Nephron (organoid): Measurements from ENCODE around the gene SOWAHA.

Experiments
- H3K27ac Mint-ChIP-seq, 3 experiments: 2 replicates each; pipeline ENCODE4 v1.8.0; 2020; ENCODE audit warnings: mixed read lengths in 3 of 3, mild to moderate bottlenecking in 2 of 3, moderate library complexity in 1 of 3
- H3K27me3 Mint-ChIP-seq: 2 replicates; pipeline ENCODE4 v1.8.0; 2021; ENCODE audit warnings: low read depth, mild to moderate bottlenecking, moderate library complexity, mixed read lengths
- H3K36me3 Mint-ChIP-seq: 2 replicates; pipeline ENCODE4 v1.8.0; 2020; ENCODE audit warnings: low read depth, mixed read lengths
- H3K4me1 Mint-ChIP-seq: 2 replicates; pipeline ENCODE4 v1.8.0; 2020; ENCODE audit warnings: mixed read lengths
- H3K4me3 Mint-ChIP-seq, 3 experiments: 2 replicates each; pipeline ENCODE4 v1.8.0; 2020; ENCODE audit warnings: mild to moderate bottlenecking in 3 of 3, mixed read lengths in 3 of 3, moderate library complexity in 2 of 3
- H3K9me3 Mint-ChIP-seq: 2 replicates; pipeline ENCODE4 v1.8.0; 2020; ENCODE audit warnings: mixed read lengths
- TF ChIP-seq, protein P1 (sequence below), 3 experiments: fragments of 200-600 bp; sonication (generic); IDR thresholded peaks; one replicate each; pipeline ENCODE4 v1.5.0; 2021; ENCODE audit warnings: antibody characterized with exemption in 3 of 3; ENCODE audit not compliant: unreplicated experiment in 3 of 3

Gene SOWAHA

DNA sequence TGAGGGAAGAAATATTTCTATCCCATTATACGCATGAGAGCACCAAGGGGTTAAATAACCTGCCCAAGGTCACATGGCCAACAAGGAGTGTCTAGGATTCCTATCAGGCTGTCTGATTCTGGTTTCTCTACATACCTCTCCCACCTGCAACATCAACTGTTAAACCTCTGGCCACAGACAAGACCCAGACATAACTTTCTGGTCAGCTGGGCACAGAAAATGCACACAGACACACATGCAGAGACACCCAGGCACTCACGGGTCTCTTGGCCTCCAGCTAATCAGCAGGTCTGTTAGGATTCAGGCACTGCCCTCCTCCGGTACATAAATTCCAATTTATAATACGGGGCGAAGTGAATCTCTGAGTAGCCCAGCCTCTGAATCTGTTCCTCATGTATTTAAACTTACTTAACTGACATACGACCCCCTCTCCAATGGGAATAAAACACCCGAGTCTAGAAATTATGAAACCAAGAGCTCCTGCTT lies 37.6 kb upstream of the SOWAHA start:
- Mint-ChIP-seq H3K9me3 (no peaks in the 10 kb centered on the region), H3K27me3 (peaks cover 7% of the 10 kb centered on the region), H3K27ac (peak overlapping the region; percentile 75 to 87 (median 77)), H3K4me1 (peaks cover 42% of the 10 kb centered on the region), H3K4me3 (peak overlapping the region; percentile 85 to 92 (median 92)), H3K36me3 (no peaks in the 10 kb centered on the region)
- TF ChIP-seq, protein P1, sequence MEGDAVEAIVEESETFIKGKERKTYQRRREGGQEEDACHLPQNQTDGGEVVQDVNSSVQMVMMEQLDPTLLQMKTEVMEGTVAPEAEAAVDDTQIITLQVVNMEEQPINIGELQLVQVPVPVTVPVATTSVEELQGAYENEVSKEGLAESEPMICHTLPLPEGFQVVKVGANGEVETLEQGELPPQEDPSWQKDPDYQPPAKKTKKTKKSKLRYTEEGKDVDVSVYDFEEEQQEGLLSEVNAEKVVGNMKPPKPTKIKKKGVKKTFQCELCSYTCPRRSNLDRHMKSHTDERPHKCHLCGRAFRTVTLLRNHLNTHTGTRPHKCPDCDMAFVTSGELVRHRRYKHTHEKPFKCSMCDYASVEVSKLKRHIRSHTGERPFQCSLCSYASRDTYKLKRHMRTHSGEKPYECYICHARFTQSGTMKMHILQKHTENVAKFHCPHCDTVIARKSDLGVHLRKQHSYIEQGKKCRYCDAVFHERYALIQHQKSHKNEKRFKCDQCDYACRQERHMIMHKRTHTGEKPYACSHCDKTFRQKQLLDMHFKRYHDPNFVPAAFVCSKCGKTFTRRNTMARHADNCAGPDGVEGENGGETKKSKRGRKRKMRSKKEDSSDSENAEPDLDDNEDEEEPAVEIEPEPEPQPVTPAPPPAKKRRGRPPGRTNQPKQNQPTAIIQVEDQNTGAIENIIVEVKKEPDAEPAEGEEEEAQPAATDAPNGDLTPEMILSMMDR (IDR thresholded peaks at IDR 0.05; ENCODE audit: unreplicated experiment in 3 of 3): no peak

GRCh38 chr5:132776131-132776937 lies 36.8 kb upstream of the SOWAHA start:
- Mint-ChIP-seq H3K36me3 (no peaks in the 10 kb centered on the region), H3K4me3 (peak overlapping the region; percentile 85 to 92 (median 92)), H3K27ac (peak overlapping the region; percentile 75 to 87 (median 77)), H3K4me1 (peaks cover 36% of the 10 kb centered on the region), H3K27me3 (peaks cover 12% of the 10 kb centered on the region), H3K9me3 (no peaks in the 10 kb centered on the region)
- TF ChIP-seq, protein P1 (IDR thresholded peaks at IDR 0.05; ENCODE audit: unreplicated experiment in 3 of 3): no peak

DNA sequence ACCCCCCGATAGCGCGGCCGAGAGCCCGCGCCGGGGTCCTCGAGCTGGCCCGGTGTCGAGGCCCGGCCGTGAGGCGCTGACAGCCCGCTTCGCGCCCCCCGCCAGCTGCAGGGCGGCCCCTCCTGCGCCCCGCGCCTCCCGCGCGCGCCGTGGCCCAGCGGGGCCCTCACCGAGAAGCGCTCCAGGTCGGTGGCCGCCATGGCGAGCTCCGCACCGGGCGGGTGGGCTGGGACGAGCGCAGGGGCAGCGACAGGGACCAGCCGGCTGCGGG lies 36.2 kb upstream of the SOWAHA start:
- no peak overlapping the region for H3K27ac Mint-ChIP-seq
- H3K4me3 Mint-ChIP-seq: no peak overlapping the region
- no peaks in the 10 kb centered on the region for H3K9me3 Mint-ChIP-seq
- TF ChIP-seq, protein P1 (IDR thresholded peaks at IDR 0.05; ENCODE audit: unreplicated experiment in 3 of 3): no peak
- H3K27me3 Mint-ChIP-seq: peaks cover 17% of the 10 kb centered on the region
- peaks cover 33% of the 10 kb centered on the region for H3K4me1 Mint-ChIP-seq
- H3K36me3 Mint-ChIP-seq: no peaks in the 10 kb centered on the region

DNA sequence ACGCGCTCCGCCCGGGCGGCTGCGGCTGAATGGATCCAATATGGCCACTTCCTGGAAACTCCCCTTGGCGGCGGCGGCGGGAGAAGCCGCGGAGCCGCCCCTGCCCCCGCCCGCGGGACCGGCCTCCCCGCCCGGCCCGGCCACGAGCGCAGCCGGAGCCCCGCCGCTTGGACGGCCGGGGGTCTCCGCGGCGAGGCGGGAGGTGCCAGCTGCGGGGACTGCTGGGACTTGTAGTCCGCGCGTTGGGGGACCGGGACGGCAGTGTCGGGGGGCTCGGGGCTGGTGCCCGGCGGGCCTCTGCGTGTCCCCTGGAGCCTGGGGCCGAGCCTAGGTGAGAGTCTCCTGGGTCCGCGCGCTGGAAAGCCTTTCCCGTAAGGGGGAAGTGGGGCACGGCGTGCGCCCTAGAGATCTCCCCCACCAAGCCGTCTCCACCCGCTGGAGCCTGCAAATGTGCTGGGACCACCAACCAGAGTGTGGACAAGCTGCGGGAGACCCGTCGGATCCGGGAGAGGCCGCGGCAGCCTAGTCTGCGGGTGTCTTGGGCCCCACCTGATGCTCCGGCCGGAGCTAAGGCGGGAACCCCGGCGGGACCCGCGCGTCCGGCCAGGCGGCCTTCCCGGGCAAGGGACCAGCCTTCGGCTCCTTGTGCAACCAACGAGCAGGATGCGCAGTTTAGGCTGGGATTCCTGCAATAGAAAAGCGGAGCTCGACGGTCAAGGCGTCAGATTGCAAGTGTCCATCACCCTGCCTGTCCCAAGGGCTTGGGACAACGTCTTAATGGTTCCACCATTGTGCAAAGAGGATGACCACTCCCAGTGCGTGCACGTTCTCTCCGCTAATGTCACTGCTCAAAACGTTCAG lies 35.7 kb upstream of the SOWAHA start, which contains the start of gene SEPTIN8:
Gene SEPTIN8, minus strand, starts transcription at position 31 of the 861 bp plus-strand sequence. CDS start 102 bp downstream, outside the sequence.
- H3K9me3 Mint-ChIP-seq: no peaks in the 10 kb centered on the region
- H3K4me1 Mint-ChIP-seq: peaks cover 28% of the 10 kb centered on the region
- H3K36me3 Mint-ChIP-seq: no peaks in the 10 kb centered on the region
- peaks cover 19% of the 10 kb centered on the region for H3K27me3 Mint-ChIP-seq
- peak within 1 kb of the TSS; percentile 85 to 92 (median 92) for H3K4me3 Mint-ChIP-seq
- TF ChIP-seq, protein P1 (IDR thresholded peaks at IDR 0.05; ENCODE audit: unreplicated experiment in 3 of 3): no peak
- peak within 1 kb of the TSS; percentile 75 to 88 (median 77) for H3K27ac Mint-ChIP-seq

DNA sequence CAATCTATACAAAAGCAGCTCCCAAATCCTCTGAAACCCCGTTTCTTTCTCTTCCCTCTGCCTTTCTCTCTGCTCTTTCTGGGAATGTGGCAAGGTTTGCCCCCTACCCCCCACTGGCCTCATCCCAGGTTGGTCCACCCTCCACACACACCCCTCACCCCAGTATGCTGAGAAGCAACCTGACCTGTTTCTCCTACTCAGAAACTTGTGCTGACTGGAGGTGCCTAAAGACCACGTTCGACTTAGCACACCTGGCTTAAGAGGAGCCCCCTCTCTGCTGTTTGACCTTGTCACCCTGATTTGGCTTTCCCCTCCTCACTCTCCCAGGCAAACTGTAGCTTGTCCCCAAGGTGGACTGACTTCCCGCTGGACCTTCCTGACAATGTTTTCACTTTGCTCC lies 35.0 kb upstream of the SOWAHA start:
- TF ChIP-seq, protein P1 (IDR thresholded peaks at IDR 0.05; ENCODE audit: unreplicated experiment in 3 of 3): no peak
- Mint-ChIP-seq H3K27ac (peak overlapping the region; percentile 65 to 88 (median 68)), H3K27me3 (peaks cover 19% of the 10 kb centered on the region), H3K9me3 (no peaks in the 10 kb centered on the region), H3K4me3 (peak overlapping the region; percentile 84 to 89 (median 85)), H3K4me1 (peaks cover 27% of the 10 kb centered on the region), H3K36me3 (no peaks in the 10 kb centered on the region)
